ENCODE data around the gene GLB1L3.

GLB1L3 gene

GRCh38 chr11:134346101-134346975 lies 70.2 kb downstream of the GLB1L3 start:
- DNase-seq = no peak

GRCh38 chr11:134346976-134347350 lies 70.8 kb downstream of the GLB1L3 start:
- DNase-seq = no peak

- no peak for DNase-seq
Measured at GRCh38 chr11:134347441-134347840, 71.3 kb downstream of the GLB1L3 start.

GRCh38 chr11:134349109-134349801 lies 73.1 kb downstream of the GLB1L3 start:
- DNase-seq = no peak

GRCh38 chr11:134349802-134350355 lies 73.7 kb downstream of the GLB1L3 start:
- no peak for DNase-seq

GRCh38 chr11:134350381-134350780 lies 74.2 kb downstream of the GLB1L3 start:
- DNase-seq = no peak

- no peak for DNase-seq
Measured at GRCh38 chr11:134352111-134352510, 75.9 kb downstream of the GLB1L3 start.

GRCh38 chr11:134355136-134355535 lies 79.0 kb downstream of the GLB1L3 start:
- DNase-seq = no peak

GRCh38 chr11:134355656-134356055 lies 79.5 kb downstream of the GLB1L3 start:
- DNase-seq = no peak

GRCh38 chr11:134356656-134357544 lies 80.7 kb downstream of the GLB1L3 start:
- DNase-seq = no peak

- DNase-seq = no peak
Measured at GRCh38 chr11:134357545-134357839, 81.3 kb downstream of the GLB1L3 start.

- DNase-seq = no peak
Measured at GRCh38 chr11:134358165-134358855, 82.1 kb downstream of the GLB1L3 start.

- DNase-seq = no peak
Measured at GRCh38 chr11:134358856-134359490, 82.8 kb downstream of the GLB1L3 start.

- no peak for DNase-seq
Measured at GRCh38 chr11:134359646-134360045, 83.5 kb downstream of the GLB1L3 start.

GRCh38 chr11:134360050-134360835 lies 84.1 kb downstream of the GLB1L3 start:
- peak; percentile 90 for DNase-seq

- DNase-seq = no peak
Measured at GRCh38 chr11:134361661-134362060, 85.5 kb downstream of the GLB1L3 start.

GRCh38 chr11:134362192-134362901 lies 86.2 kb downstream of the GLB1L3 start:
- no peak for DNase-seq

- DNase-seq = no peak
Measured at GRCh38 chr11:134363161-134363560, 87.0 kb downstream of the GLB1L3 start.

- DNase-seq = no peak
Measured at GRCh38 chr11:134363592-134363991, 87.4 kb downstream of the GLB1L3 start.

GRCh38 chr11:134364261-134364660 lies 88.1 kb downstream of the GLB1L3 start:
- DNase-seq = no peak
